ENCODE data around the gene RASA4B. TPM values are rescaled to one million over a fixed set of nuclear protein-coding genes. Genes with fewer than 3 reads are reported as not detected.

Gene RASA4B
- total and polyA plus RNA-seq, 9 of the 15 experiments (the other 6 are each of a cell fraction or from before 2014, with no cell fraction given): 0.01 to 2.9 (median 1.5) TPM; not detected in 1

DNA sequence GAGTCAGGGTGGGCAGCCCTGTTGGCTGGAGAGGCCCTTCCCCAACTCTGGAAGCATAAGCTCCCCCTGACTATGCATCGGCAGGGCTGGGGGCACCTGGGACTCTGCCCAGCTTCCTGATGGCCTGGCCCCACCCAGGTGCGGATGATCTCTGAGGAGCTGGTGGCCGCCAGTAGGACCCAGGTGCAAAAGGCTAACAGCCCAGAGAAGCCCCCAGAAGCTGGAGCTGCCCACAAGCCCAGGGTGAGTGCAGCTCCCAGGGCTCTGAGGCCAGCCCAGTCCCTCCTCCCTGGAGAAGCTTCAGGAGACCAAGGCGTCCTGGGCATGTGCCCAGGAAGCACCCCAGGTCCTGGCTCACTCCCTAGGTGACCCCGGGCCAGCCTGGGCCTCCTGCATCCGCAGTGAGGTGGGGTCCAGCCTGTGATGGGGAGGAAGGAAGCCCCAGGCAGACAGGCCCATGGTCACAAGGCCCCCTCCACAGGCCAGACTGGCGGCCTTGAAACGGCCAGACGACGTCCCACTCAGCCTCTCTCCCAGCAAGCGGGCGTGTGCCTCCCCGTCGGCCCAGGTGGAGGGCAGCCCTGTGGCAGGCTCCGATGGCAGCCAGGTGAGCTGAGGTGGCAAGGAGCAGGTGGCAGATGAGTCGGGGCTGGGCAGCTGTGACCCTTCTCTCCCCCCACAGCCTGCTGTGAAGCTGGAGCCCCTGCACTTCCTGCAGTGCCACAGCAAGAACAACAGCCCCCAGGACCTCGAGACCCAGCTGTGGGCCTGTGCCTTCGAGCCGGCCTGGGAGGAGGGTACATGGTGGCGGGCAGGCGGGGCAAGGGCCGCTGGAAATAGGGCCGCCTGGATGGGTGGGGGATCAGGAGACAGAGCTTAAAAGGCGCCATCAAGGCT is 49.7 kb downstream of the RASA4B start:
- Histone ChIP-seq H3K9me1 (ENCODE audit: control insufficient read depth, insufficient read depth, low read length) (peaks cover 5% of the 10 kb centered on the region), H3K79me2 (ENCODE audit: control insufficient read depth, insufficient read depth, low read length) (peaks cover 31% of the 10 kb centered on the region), H3K36me3 (ENCODE audit: control insufficient read depth, insufficient read depth, low read length) (peaks cover 61% of the 10 kb centered on the region; the same call in 2 of the 3 replicates), H3K27me3 (ENCODE audit: control insufficient read depth in 2 of 2, insufficient read depth in 2 of 2, low read length in 2 of 2) (no peaks in the 10 kb centered on the region), H3K4me2 (ENCODE audit: insufficient read depth, low read length) (no peak overlapping the region), H3K4me3 (no peak overlapping the region), H3K9ac (ENCODE audit: insufficient read depth in 1 of 2, low read depth in 2 of 2, low read length in 2 of 2) (peak overlapping the region in 1 of 2 experiments; percentile 43; a peak in 1 of 4 replicates), H3K4me1 (replicated peaks in 1 of 2; ENCODE audit: control insufficient read depth in 2 of 2, insufficient read depth in 2 of 2, low read length in 2 of 2) (peaks cover 11 to 72% of the 10 kb centered on the region in 2 experiments; a peak in 3 of 5 replicates), H4K20me1 (replicated peaks; ENCODE audit: control insufficient read depth, insufficient read depth, low read length) (peaks cover 3% of the 10 kb centered on the region; the same call in 1 of the 2 replicates), H3K27ac (ENCODE audit: extremely low read depth, low read depth, low read length) (no peak overlapping the region), H3K9me3 (replicated peaks; ENCODE audit: control insufficient read depth, insufficient read depth, low read depth, low read length) (no peaks in the 10 kb centered on the region), H2AFZ (ENCODE audit: low read depth, low read length) (no peak overlapping the region)
- FAIRE-seq: no peak
- DNase-seq (ENCODE audit: extremely low read depth in 1 of 4, low spot score in 3 of 4): no peak
- ATAC-seq: no peak
- BruUV-seq (replicated peaks): no TSS peak
- ChIA-PET POLR2A (interaction anchor here (0.6 to 0.7 kb wide), 2 partner anchors 31 to 76 kb away, joined by 3 to 4 read pairs; no protein-coding TSS in a partner anchor), CTCF (ENCODE audit: low intra/inter-chr PET ratio) (no interaction called here)
- WGBS (ENCODE audit: insufficient coverage, low coverage, missing lambda C conversion rate): 83% methylated on average over 21 of the region's 24 CpGs
- peak; percentile 33 for TF ChIP-seq PCBP1 (IDR thresholded peaks at IDR 0.05; ENCODE audit: low read depth, low read length, poor library complexity, severe bottlenecking)
- TF ChIP-seq, protein P1, sequence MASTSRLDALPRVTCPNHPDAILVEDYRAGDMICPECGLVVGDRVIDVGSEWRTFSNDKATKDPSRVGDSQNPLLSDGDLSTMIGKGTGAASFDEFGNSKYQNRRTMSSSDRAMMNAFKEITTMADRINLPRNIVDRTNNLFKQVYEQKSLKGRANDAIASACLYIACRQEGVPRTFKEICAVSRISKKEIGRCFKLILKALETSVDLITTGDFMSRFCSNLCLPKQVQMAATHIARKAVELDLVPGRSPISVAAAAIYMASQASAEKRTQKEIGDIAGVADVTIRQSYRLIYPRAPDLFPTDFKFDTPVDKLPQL (IDR thresholded peaks at IDR 0.05; ENCODE audit: extremely low read depth, insufficient read length): no peak
- intact Hi-C loops (cut with micrococcal nuclease) (no loop called here), in situ Hi-C loops (cut with MboI) (loop anchor here (25.0 kb wide), 2 partner anchors 94 to 194 kb away; partner anchors contain the start of genes POLR2J2, POLR2J3, SPDYE2 and SPDYE2B)
